Liver (tissue), 3 donors: ENCODE results near the gene CTDSPL2.

Source experiments
- ATF3 ChIP-seq: IDR thresholded peaks from 2 replicates; pipeline ENCODE4 v1.6.1; 2016; ENCODE audit warnings: antibody characterized with exemption
- CTCF ChIP-seq: fragments of 150-350 bp; IDR thresholded peaks from 2 replicates; pipeline ENCODE4 v1.5.1; 2017; ENCODE audit warnings: improper control_type of control experiment, low read depth, low read length; ENCODE audit not compliant: missing input control
- JUND ChIP-seq, 2 donors: IDR thresholded peaks; 2 replicates each; pipeline ENCODE4 v1.6.1; 2016; ENCODE audit warnings: antibody characterized with exemption in 2 of 2
- donor health status: healthy.
- donor health status: healthy.

- TF ChIP-seq JUND (IDR thresholded peaks at IDR 0.05): peak in 1 of 2 donors; percentile 4
- no peak for TF ChIP-seq CTCF
- no peak for TF ChIP-seq ATF3
These were observed 108.3 kb downstream of the CTDSPL2 start for GRCh38 chr15:44535523-44536301.
